Glutamatergic neuron (in vitro differentiated cells): ENCODE measurements around the gene NTM. TPM values are rescaled to one million over a fixed set of nuclear protein-coding genes. Genes with fewer than 3 reads are reported as not detected.

Experiments used
- DNase-seq: peaks from one replicate; pipeline ENCODE4 v3.0.0; 2022
- H3K27ac Mint-ChIP-seq: one replicate; pipeline ENCODE4 v1.8.0; 2020; ENCODE audit warnings: mild to moderate bottlenecking, mixed read lengths, inconsistent platforms; ENCODE audit not compliant: unreplicated experiment
- H3K27me3 Mint-ChIP-seq: one replicate; pipeline ENCODE4 v1.8.0; 2020; ENCODE audit warnings: mild to moderate bottlenecking, moderate library complexity, mixed read lengths, inconsistent platforms; ENCODE audit not compliant: unreplicated experiment
- H3K36me3 Mint-ChIP-seq: one replicate; pipeline ENCODE4 v1.8.0; 2020; ENCODE audit warnings: mild to moderate bottlenecking, mixed read lengths, inconsistent platforms; ENCODE audit not compliant: unreplicated experiment
- H3K4me1 Mint-ChIP-seq: one replicate; pipeline ENCODE4 v1.8.0; 2020; ENCODE audit warnings: mild to moderate bottlenecking, low read depth, mixed read lengths, inconsistent platforms; ENCODE audit not compliant: unreplicated experiment
- H3K4me3 Mint-ChIP-seq: one replicate; pipeline ENCODE4 v1.8.0; 2020; ENCODE audit warnings: mild to moderate bottlenecking, mixed read lengths, inconsistent platforms; ENCODE audit not compliant: unreplicated experiment
- H3K9me3 Mint-ChIP-seq: one replicate; pipeline ENCODE4 v1.8.0; 2020; ENCODE audit warnings: mild to moderate bottlenecking, moderate library complexity, mixed read lengths, inconsistent platforms; ENCODE audit not compliant: unreplicated experiment
- CTCF ChIP-seq: fragments of 200-600 bp; sonication (generic); IDR thresholded peaks from one replicate; pipeline ENCODE4 v1.5.0; 2021; ENCODE audit not compliant: partially characterized antibody, unreplicated experiment
- total RNA-seq: library from RNA; stranded (reverse); fragmentation: NEBNext Ultra II Directional; extraction: Animal tissue kit (Norgen Biotek cat#: 25700); gene quantifications from one replicate; pipeline ENCODE4 v1.2.1, GENCODE V29; 2021; ENCODE audit not compliant: unreplicated experiment

Gene NTM
- total RNA-seq, 1 donor from 2014 or later: 1.2 TPM

GRCh38 chr11:131841925-131842635 is 471.7 kb downstream of the NTM start:
- H3K4me1 Mint-ChIP-seq: no peaks in the 10 kb centered on the region
- H3K36me3 Mint-ChIP-seq: no peaks in the 10 kb centered on the region
- TF ChIP-seq CTCF: no peak
- no peak for DNase-seq
- no peaks in the 10 kb centered on the region for H3K9me3 Mint-ChIP-seq
- H3K4me3 Mint-ChIP-seq: no peak overlapping the region
- H3K27me3 Mint-ChIP-seq: no peaks in the 10 kb centered on the region
- no peak overlapping the region for H3K27ac Mint-ChIP-seq

- Mint-ChIP-seq H3K27ac (no peak overlapping the region), H3K27me3 (no peaks in the 10 kb centered on the region), H3K4me1 (no peaks in the 10 kb centered on the region), H3K9me3 (no peaks in the 10 kb centered on the region), H3K36me3 (no peaks in the 10 kb centered on the region), H3K4me3 (no peak overlapping the region)
- DNase-seq: no peak
- TF ChIP-seq CTCF: no peak
These were observed 474.8 kb downstream of the NTM start for GRCh38 chr11:131845255-131845654.

DNA sequence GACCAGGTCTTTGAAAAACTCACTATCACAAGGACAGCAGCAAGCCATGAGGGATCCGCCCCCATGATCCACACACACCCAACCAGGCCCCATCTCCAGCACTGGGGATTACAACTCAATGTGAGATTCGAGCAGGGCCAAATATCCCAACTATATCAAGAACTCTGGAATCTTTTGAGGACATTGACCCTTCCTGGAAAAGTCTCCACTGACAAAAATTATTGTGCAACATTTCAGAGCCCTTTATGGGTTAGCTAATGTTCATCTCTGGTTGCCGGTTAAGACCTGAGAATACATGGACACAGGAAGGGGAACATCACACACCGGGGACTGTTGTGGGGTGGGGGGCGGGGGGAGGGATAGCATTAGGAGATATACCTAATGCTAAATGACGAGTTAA is 479.1 kb downstream of the NTM start:
- no peaks in the 10 kb centered on the region for H3K36me3 Mint-ChIP-seq
- no peaks in the 10 kb centered on the region for H3K4me1 Mint-ChIP-seq
- no peak for DNase-seq
- no peaks in the 10 kb centered on the region for H3K27me3 Mint-ChIP-seq
- H3K9me3 Mint-ChIP-seq: peaks cover 4% of the 10 kb centered on the region
- no peak overlapping the region for H3K4me3 Mint-ChIP-seq
- TF ChIP-seq CTCF: no peak
- no peak overlapping the region for H3K27ac Mint-ChIP-seq

DNA sequence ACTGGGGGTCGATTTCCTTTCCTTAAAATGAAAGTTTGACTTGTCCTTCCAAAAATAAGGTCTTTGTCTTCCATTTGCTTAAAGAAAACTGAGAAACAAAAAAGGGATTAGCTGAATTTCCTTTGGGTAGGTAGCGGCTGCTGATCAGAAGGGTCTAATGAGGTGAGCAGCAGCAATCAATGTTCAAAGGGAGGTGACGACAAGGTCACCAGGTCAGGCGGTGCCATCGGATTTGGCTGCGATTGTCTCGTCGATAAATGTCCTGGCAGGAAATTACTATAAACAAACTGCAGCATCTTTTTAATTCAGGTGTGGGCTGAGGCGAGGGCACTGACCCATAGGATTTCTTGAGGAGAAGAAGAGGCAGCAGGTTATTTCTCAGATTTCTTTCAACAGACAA is 480.1 kb downstream of the NTM start:
- Mint-ChIP-seq H3K4me3 (no peak overlapping the region), H3K9me3 (peaks cover 4% of the 10 kb centered on the region), H3K27me3 (no peaks in the 10 kb centered on the region), H3K27ac (no peak overlapping the region), H3K4me1 (no peaks in the 10 kb centered on the region), H3K36me3 (no peaks in the 10 kb centered on the region)
- no peak for TF ChIP-seq CTCF
- no peak for DNase-seq

DNA sequence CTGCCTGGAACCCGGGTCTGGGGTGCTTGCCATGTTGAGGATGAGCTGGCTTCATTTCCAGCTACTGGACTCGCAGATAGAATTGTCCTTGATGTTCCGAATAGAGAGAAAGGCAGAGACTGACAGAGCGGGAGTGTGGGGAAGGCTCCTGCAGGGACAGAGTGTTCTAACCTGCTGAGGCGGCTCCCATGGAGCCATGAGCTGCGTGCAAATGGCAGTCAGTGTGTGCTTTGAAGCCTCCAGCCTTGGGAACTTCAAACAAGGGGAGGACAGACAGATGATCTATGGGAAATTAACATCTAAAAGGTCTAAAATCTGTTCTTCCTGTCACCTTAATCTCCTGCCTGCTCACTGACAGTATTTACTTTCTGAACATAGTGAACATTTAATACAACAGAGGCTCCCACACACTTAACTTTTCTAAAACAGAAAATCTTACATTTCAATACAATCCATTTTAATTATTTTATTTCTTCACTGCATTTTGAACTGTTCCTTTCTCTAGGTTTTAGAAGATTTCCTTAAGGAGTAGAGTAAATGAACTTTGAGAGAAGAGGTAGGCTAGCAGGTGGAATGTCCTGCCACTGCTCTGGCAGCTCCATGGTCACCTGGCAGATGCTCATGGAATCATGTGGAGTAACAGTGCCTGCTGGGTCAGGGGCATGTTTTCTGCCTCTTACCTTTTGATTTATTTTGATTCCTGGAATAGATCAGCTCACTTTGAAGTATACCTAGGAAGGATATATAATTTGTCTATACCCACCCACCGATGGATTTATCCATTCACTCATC is 481.7 kb downstream of the NTM start:
- Mint-ChIP-seq H3K4me3 (no peak overlapping the region), H3K36me3 (no peaks in the 10 kb centered on the region), H3K4me1 (no peaks in the 10 kb centered on the region), H3K27me3 (no peaks in the 10 kb centered on the region), H3K27ac (no peak overlapping the region), H3K9me3 (peaks cover 4% of the 10 kb centered on the region)
- DNase-seq: no peak
- TF ChIP-seq CTCF: no peak
